HCT116 (cell line): ENCODE measurements around the gene OVCH2. TPM values are rescaled to one million over a fixed set of nuclear protein-coding genes. Genes with fewer than 3 reads are reported as not detected.

ENCODE experiments used
- ATAC-seq: fragments of 200-7000 bp; cut with Tn5 transposase; 2 replicates; pipeline ENCODE4 v1.9.1; 2020; ENCODE audit warnings: mild to moderate bottlenecking, moderate library complexity
- BruUV-seq: library from RNA; stranded (reverse); fragments of 400-500 nt; replicated peaks from 2 replicates; lab custom pipeline; 2021; lab: Mats Ljungman, UMichigan
- CTCF ChIA-PET: fragments of 300-600 bp; sonication (Branson Sonifier 250); formaldehyde crosslinking; loops from one replicate; lab custom pipeline; 2021; ENCODE audit warnings: antibody characterized with exemption; lab: Charles Lee
- POLR2A ChIA-PET: fragments of 300-600, 350-600 bp; sonication (Branson Sonifier 250); formaldehyde crosslinking; loops from one replicate; lab custom pipeline; 2021; ENCODE audit warnings: antibody characterized with exemption; lab: Charles Lee
- RAD21 ChIA-PET, 2 experiments: fragments of 300-600 bp; sonication (Branson Sonifier 250); formaldehyde crosslinking; loops; one replicate each; lab custom pipeline; 2023; ENCODE audit warnings: low total read pairs in 2 of 2; ENCODE audit not compliant: uncharacterized antibody in 2 of 2, unreplicated experiment in 2 of 2, low non-redundant PET in 1 of 2; lab: Charles Lee
- DNase-seq: peaks from one replicate; pipeline ENCODE4 v3.0.0-alpha.2; 2010; ENCODE audit warnings: low read depth, low spot score
- H2AFZ ChIP-seq: fragments of 200-600 bp; shearing (Covaris generic), sonication (generic); 2 replicates; pipeline ENCODE4 v1.6.1; 2017; ENCODE audit warnings: low read depth, mixed run types, mixed read lengths, antibody characterized with exemption, low read length; ENCODE audit not compliant: poor library complexity, severe bottlenecking
- H3K27ac ChIP-seq: 2 replicates; pipeline ENCODE4 v1.5.1; 2012; ENCODE audit warnings: low read depth, low read length
- H3K27me3 ChIP-seq: fragments of 200-600 bp; sonication (generic); 2 replicates; pipeline ENCODE4 v1.6.1; 2016; ENCODE audit warnings: mixed run types, low read length, mixed read lengths; ENCODE audit not compliant: insufficient read depth
- H3K36me3 ChIP-seq, 2 experiments: fragments of 200-500 bp in 1 of 2; fragments of 200-600 bp in 1 of 2; sonication (Bioruptor generic) in 1 of 2; sonication (generic) in 1 of 2; 2 replicates each; pipeline versions ENCODE4 v1.5.1 to v1.6.1; 2014 to 2016; ENCODE audit warnings: low read length in 2 of 2, inconsistent platforms in 1 of 2, mixed read lengths in 1 of 2, mixed run types in 1 of 2; ENCODE audit not compliant: insufficient read depth in 2 of 2, control insufficient read depth in 1 of 2
- H3K4me1 ChIP-seq, 2 experiments: fragments of 200-600 bp in 1 of 2; sonication (generic) in 1 of 2; 2 replicates each; pipeline versions ENCODE4 v1.5.1 to v1.6.1; 2012 to 2017; ENCODE audit warnings: low read length in 2 of 2, inconsistent platforms in 1 of 2, mild to moderate bottlenecking in 1 of 2, mixed read lengths in 1 of 2, mixed run types in 1 of 2, moderate library complexity in 1 of 2; ENCODE audit not compliant: insufficient read depth in 2 of 2, control insufficient read depth in 1 of 2
- H3K4me2 ChIP-seq: fragments of 200-600 bp; sonication (generic); 2 replicates; pipeline ENCODE4 v1.6.1; 2017; ENCODE audit warnings: mixed run types, low read length, mixed read lengths
- H3K4me3 ChIP-seq, 2 experiments: fragments of 200-600 bp in 1 of 2; sonication (generic) in 1 of 2; replicated peaks in 1 of 2; 2 replicates each; pipeline ENCODE4 v1.5.1; 2011 to 2016; ENCODE audit warnings: low read length in 2 of 2, control low read depth in 1 of 2, low read depth in 1 of 2, mild to moderate bottlenecking in 1 of 2, mixed read lengths in 1 of 2, mixed run types in 1 of 2
- H3K79me2 ChIP-seq: fragments of 200-600 bp; sonication (generic); 2 replicates; pipeline ENCODE4 v1.6.1; 2017; ENCODE audit warnings: mild to moderate bottlenecking, mixed run types, low read length, moderate library complexity, mixed read lengths; ENCODE audit not compliant: insufficient read depth
- H3K9ac ChIP-seq: fragments of 200-600 bp; sonication (generic); 2 replicates; pipeline ENCODE4 v1.6.1; 2016; ENCODE audit warnings: low read length, mixed read lengths
- H3K9me2 ChIP-seq: fragments of 200-600 bp; sonication (generic), shearing (Covaris generic); 2 replicates; pipeline ENCODE4 v1.6.1; 2017; ENCODE audit warnings: mixed run types, mild to moderate bottlenecking, moderate library complexity; ENCODE audit not compliant: insufficient read depth
- H3K9me3 ChIP-seq, 2 experiments: fragments of 200-500 bp in 1 of 2; fragments of 200-600 bp in 1 of 2; sonication (Bioruptor generic) in 1 of 2; sonication (generic) in 1 of 2; 2 replicates each; pipeline ENCODE4 v1.6.1; 2014 to 2017; ENCODE audit warnings: low read length in 2 of 2, mixed read lengths in 2 of 2, inconsistent platforms in 1 of 2, low read depth in 1 of 2, mild to moderate bottlenecking in 1 of 2, mixed run types in 1 of 2, moderate library complexity in 1 of 2; ENCODE audit not compliant: control insufficient read depth in 1 of 2, insufficient read depth in 1 of 2
- H4K20me1 ChIP-seq: fragments of 200-600 bp; sonication (generic), shearing (Covaris generic); 2 replicates; pipeline ENCODE4 v1.6.1; 2017; ENCODE audit warnings: mixed run types, mild to moderate bottlenecking, moderate library complexity; ENCODE audit not compliant: insufficient read depth
- CBX3 ChIP-seq: IDR thresholded peaks from 2 replicates; pipeline ENCODE4 v1.6.1; 2012; ENCODE audit warnings: low read depth
- CEBPB ChIP-seq: IDR thresholded peaks from 2 replicates; pipeline ENCODE4 v1.6.1; 2012; ENCODE audit warnings: low read depth
- EGR1 ChIP-seq: IDR thresholded peaks from 2 replicates; pipeline ENCODE4 v1.6.1; 2012; ENCODE audit warnings: low read depth
- ELF1 ChIP-seq: IDR thresholded peaks from 2 replicates; pipeline ENCODE4 v1.6.1; 2012; ENCODE audit warnings: low read depth, borderline replicate concordance
- EZH2 ChIP-seq: fragments of 200-600 bp; sonication (generic); IDR thresholded peaks from 2 replicates; pipeline ENCODE4 v1.6.1; 2017; ENCODE audit warnings: antibody characterized with exemption, mixed run types
- EZH2phosphoT487 ChIP-seq: fragments of 200-600 bp; IDR thresholded peaks from 2 replicates; pipeline ENCODE4 v1.6.1; 2018; ENCODE audit warnings: antibody characterized with exemption, borderline replicate concordance
- FOSL1 ChIP-seq: IDR thresholded peaks from 2 replicates; pipeline ENCODE4 v1.6.1; 2012; ENCODE audit warnings: low read depth
- JUND ChIP-seq: IDR thresholded peaks from 2 replicates; pipeline ENCODE4 v1.6.1; 2012
- MAX ChIP-seq: IDR thresholded peaks from 2 replicates; pipeline ENCODE4 v1.6.1; 2012
- POLR2A ChIP-seq: IDR thresholded peaks from 2 replicates; pipeline ENCODE4 v1.7.0; 2011; ENCODE audit warnings: borderline replicate concordance; ENCODE audit not compliant: insufficient read depth, insufficient read length; ENCODE audit errors: extremely low read depth
- POLR2AphosphoS5 ChIP-seq: IDR thresholded peaks from 2 replicates; pipeline ENCODE4 v1.6.1; 2011; ENCODE audit warnings: mild to moderate bottlenecking, low read depth, low read length, moderate library complexity
- RAD21 ChIP-seq: IDR thresholded peaks from 2 replicates; pipeline ENCODE4 v1.6.1; 2012; ENCODE audit warnings: low read depth, mild to moderate bottlenecking
- SIN3A ChIP-seq: IDR thresholded peaks from 2 replicates; pipeline ENCODE4 v1.6.1; 2012; ENCODE audit warnings: low read depth
- SP1 ChIP-seq: IDR thresholded peaks from 2 replicates; pipeline ENCODE4 v1.6.1; 2012; ENCODE audit warnings: low read depth
- SRF ChIP-seq: IDR thresholded peaks from 2 replicates; pipeline ENCODE4 v1.6.1; 2012; ENCODE audit warnings: low read depth
- TCF7L2 ChIP-seq: IDR thresholded peaks from 2 replicates; pipeline ENCODE4 v1.7.0; 2011; ENCODE audit warnings: borderline replicate concordance, inconsistent platforms; ENCODE audit not compliant: insufficient read depth, insufficient read length; ENCODE audit errors: extremely low read depth
- ZBTB33 ChIP-seq: IDR thresholded peaks from 2 replicates; pipeline ENCODE4 v1.6.1; 2011; ENCODE audit warnings: mild to moderate bottlenecking, low read length, moderate library complexity; ENCODE audit not compliant: insufficient replicate concordance; ENCODE audit errors: extremely low read depth
- ZFX ChIP-seq: fragments of 450-650 bp; IDR thresholded peaks from 2 replicates; pipeline ENCODE4 v1.6.1; 2017
- ZNF274 ChIP-seq: fragments of 200-500 bp; sonication (Bioruptor generic); IDR thresholded peaks from 2 replicates; pipeline ENCODE4 v1.6.1; 2014; ENCODE audit warnings: mild to moderate bottlenecking, low read depth, low read length, inconsistent platforms
- intact Hi-C: fragments of 100-400 bp; cut with micrococcal nuclease; formaldehyde crosslinking; loops from 2 replicates; pipeline ENCODE4 v1.10.0; 2022
- total RNA-seq: library from RNA; stranded (reverse); gene quantifications from one replicate; pipeline ENCODE4 v1.2.1, GENCODE V29; 2021; ENCODE audit not compliant: unreplicated experiment
- TF ChIP-seq, protein P1 (sequence below): IDR thresholded peaks from 2 replicates; pipeline ENCODE4 v1.6.1; 2012

OVCH2 gene
- total RNA-seq, 1 experiment from 2014 or later: not detected

GRCh38 chr11:7691759-7692350 lies 14.4 kb downstream of the OVCH2 start:
- H3K4me2 ChIP-seq: no peak overlapping the region
- ATAC-seq: no peak
- no peak for DNase-seq
- H3K27ac ChIP-seq: no peak overlapping the region
- BruUV-seq: no TSS peak
- RAD21 ChIA-PET: no interaction called here
- H3K9me2 ChIP-seq: no peaks in the 10 kb centered on the region
- H3K79me2 ChIP-seq: no peaks in the 10 kb centered on the region
- H3K36me3 ChIP-seq: no peaks in the 10 kb centered on the region
- no peaks in the 10 kb centered on the region for H4K20me1 ChIP-seq
- no peak overlapping the region for H3K9ac ChIP-seq
- H3K9me3 ChIP-seq: no peaks in the 10 kb centered on the region
- peaks cover 68% of the 10 kb centered on the region for H3K27me3 ChIP-seq
- TF ChIP-seq SIN3A (no peak), SP1 (no peak), ELF1 (no peak), EZH2phosphoT487 (no peak), RAD21 (no peak), CBX3 (no peak), POLR2A (no peak), EGR1 (no peak), MAX (no peak)
- TF ChIP-seq, protein P1, sequence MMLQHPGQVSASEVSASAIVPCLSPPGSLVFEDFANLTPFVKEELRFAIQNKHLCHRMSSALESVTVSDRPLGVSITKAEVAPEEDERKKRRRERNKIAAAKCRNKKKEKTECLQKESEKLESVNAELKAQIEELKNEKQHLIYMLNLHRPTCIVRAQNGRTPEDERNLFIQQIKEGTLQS: no peak
- H3K4me1 ChIP-seq: no peaks in the 10 kb centered on the region
- POLR2A ChIA-PET: no interaction called here
- H3K4me3 ChIP-seq: no peak overlapping the region
- CTCF ChIA-PET: no interaction called here
- intact Hi-C loops: no loop called here
- H2AFZ ChIP-seq: no peak overlapping the region

- Histone ChIP-seq H3K9me3 (no peaks in the 10 kb centered on the region), H3K27me3 (peaks cover 80% of the 10 kb centered on the region), H3K4me3 (no peak overlapping the region), H3K9ac (no peak overlapping the region), H3K79me2 (no peaks in the 10 kb centered on the region), H3K36me3 (no peaks in the 10 kb centered on the region), H2AFZ (no peak overlapping the region), H3K9me2 (no peaks in the 10 kb centered on the region), H3K4me1 (no peaks in the 10 kb centered on the region), H3K4me2 (no peak overlapping the region), H4K20me1 (no peaks in the 10 kb centered on the region), H3K27ac (no peak overlapping the region)
- ATAC-seq (no peak), DNase-seq (no peak)
- TF ChIP-seq ZBTB33 (no peak), TCF7L2 (no peak), CBX3 (no peak), RAD21 (no peak), EZH2 (no peak), ZNF274 (no peak), ELF1 (no peak), POLR2AphosphoS5 (no peak), ZFX (no peak), FOSL1 (no peak), POLR2A (no peak), SIN3A (no peak), SRF (no peak), SP1 (no peak), JUND (no peak), CEBPB (no peak)
- TF ChIP-seq, protein P1: no peak
- ChIA-PET RAD21 (no interaction called here), POLR2A (no interaction called here), CTCF (interaction anchor here (0.8 to 1.2 kb wide), 2 partner anchors 119 to 593 kb away, joined by 3 to 6 read pairs; no protein-coding TSS in a partner anchor)
- no TSS peak for BruUV-seq
- intact Hi-C loops: no loop called here
These were observed 15.6 kb downstream of the OVCH2 start for GRCh38 chr11:7690648-7691047.
